Large intestine (tissue), 3 donors: ENCODE measurements around the gene RFX1. TPM values are rescaled to one million over a fixed set of nuclear protein-coding genes. Genes with fewer than 3 reads are reported as not detected.
A peak's percentile ranks its signal among the peaks of the same experiment; 100 is the strongest.
"Not testable (repeated sequence)": the region's sequence is repeated elsewhere in the genome, so short reads cannot be mapped to it uniquely, and the experiment has no call there.

Experiments
- DNase-seq, 2 donors: peaks; one replicate each; pipeline versions ENCODE4 v3.0.0 to v3.0.0-alpha.2; 2013
- H3K27ac ChIP-seq: one replicate; pipeline ENCODE4 v1.5.1; 2013; ENCODE audit warnings: low read length
- H3K27me3 ChIP-seq: 2 replicates; pipeline ENCODE4 v1.6.1; 2013; ENCODE audit warnings: low read length; ENCODE audit not compliant: control insufficient read depth, insufficient read depth
- H3K36me3 ChIP-seq: 2 replicates; pipeline ENCODE4 v1.6.1; 2013; ENCODE audit warnings: low read length; ENCODE audit not compliant: control insufficient read depth, insufficient read depth
- H3K4me1 ChIP-seq: one replicate; pipeline ENCODE4 v1.6.1; 2013; ENCODE audit warnings: low read length; ENCODE audit not compliant: control insufficient read depth, insufficient read depth
- H3K4me3 ChIP-seq: one replicate; pipeline ENCODE4 v1.5.1; 2013; ENCODE audit warnings: low read length
- H3K9me3 ChIP-seq: one replicate; pipeline ENCODE4 v1.6.1; 2013; ENCODE audit warnings: mild to moderate bottlenecking, low read depth, low read length, moderate library complexity; ENCODE audit not compliant: control insufficient read depth
- WGBS: methylation state at CpG from one replicate; pipeline ENCODE4 v1.1.5; 2013; ENCODE audit warnings: low lambda C conversion rate; ENCODE audit not compliant: insufficient coverage; 5-methylcytosine and 5-hydroxymethylcytosine counted together
- polyA plus RNA-seq: library from polyadenylated mRNA; unstranded; fragments of 120-200 nt; gene quantifications from one replicate; pipeline ENCODE4 v1.2.1, GENCODE V29; 2013

RFX1 gene
- polyA plus RNA-seq, 1 donor = 17.1 TPM

DNA sequence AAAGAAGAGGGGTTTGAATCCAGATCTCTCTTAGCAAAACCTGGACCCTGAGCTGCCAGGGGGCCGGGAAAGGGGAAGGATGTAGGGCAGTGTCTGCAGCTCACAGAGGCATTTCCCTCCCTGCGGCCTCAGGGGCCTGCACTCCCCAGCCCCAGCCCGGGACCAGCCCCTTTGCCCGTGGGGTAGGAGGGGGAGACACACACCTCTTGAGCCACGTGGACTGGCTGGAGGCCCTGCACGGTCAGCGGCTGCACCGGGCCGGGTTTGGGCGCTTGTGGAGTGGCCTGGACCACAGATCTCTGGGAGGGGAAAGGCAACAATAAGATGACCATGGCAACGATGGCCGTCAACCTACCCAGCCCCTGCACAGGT lies 26.9 kb downstream of the RFX1 start:
- peak in 1 of 2 donors; percentile 78 for DNase-seq
- peaks cover 40% of the 10 kb centered on the region for H3K36me3 ChIP-seq
- peaks cover 36% of the 10 kb centered on the region for H3K4me1 ChIP-seq
- peak overlapping the region; percentile 56 for H3K4me3 ChIP-seq
- no CpG with 5 or more reads among the region's 12 CpGs for WGBS
- peak overlapping the region; percentile 78 for H3K27ac ChIP-seq
- no peaks in the 10 kb centered on the region for H3K27me3 ChIP-seq
- H3K9me3 ChIP-seq = no peaks in the 10 kb centered on the region

GRCh38 chr19:13978351-13979243 lies 27.5 kb downstream of the RFX1 start:
- WGBS = no CpG with 5 or more reads among the region's 74 CpGs
- peak overlapping the region; percentile 78 for H3K27ac ChIP-seq
- H3K4me3 ChIP-seq = peak overlapping the region; percentile 56
- DNase-seq = peak; percentile 93 to 96
- H3K4me1 ChIP-seq = peaks cover 32% of the 10 kb centered on the region
- H3K27me3 ChIP-seq = no peaks in the 10 kb centered on the region
- peaks cover 40% of the 10 kb centered on the region for H3K36me3 ChIP-seq
- no peaks in the 10 kb centered on the region for H3K9me3 ChIP-seq

GRCh38 chr19:13977803-13978202 lies 28.3 kb downstream of the RFX1 start:
- WGBS = no CpG with 5 or more reads among the region's 12 CpGs
- no peaks in the 10 kb centered on the region for H3K9me3 ChIP-seq
- H3K4me3 ChIP-seq = peak overlapping the region; percentile 56
- H3K27ac ChIP-seq = peak overlapping the region; percentile 78
- peaks cover 24% of the 10 kb centered on the region for H3K4me1 ChIP-seq
- H3K27me3 ChIP-seq = no peaks in the 10 kb centered on the region
- peaks cover 44% of the 10 kb centered on the region for H3K36me3 ChIP-seq
- no peak for DNase-seq

DNA sequence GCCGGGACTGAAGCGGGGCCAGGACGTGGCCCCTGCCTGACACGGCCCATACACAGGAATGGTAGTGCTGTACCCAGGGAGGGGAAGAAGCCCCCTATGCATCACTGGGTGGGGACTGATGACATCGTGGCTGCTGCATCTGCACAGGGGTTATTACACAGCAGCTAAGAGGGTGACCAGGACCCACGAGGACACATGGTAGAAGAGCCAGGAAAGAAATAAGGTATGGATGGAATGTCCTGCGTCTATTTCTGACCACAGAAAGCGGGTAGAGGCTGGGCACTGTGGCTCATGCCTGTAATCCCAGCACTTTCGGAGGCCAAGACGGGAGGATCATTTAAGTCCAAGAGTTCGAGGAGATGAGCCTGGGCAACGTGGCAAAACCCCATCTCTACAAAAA lies 29.7 kb downstream of the RFX1 start:
- Histone ChIP-seq H3K27me3 (no peaks in the 10 kb centered on the region), H3K9me3 (no peaks in the 10 kb centered on the region), H3K4me1 (peaks cover 23% of the 10 kb centered on the region), H3K4me3 (no peak overlapping the region), H3K27ac (no peak overlapping the region), H3K36me3 (peaks cover 42% of the 10 kb centered on the region)
- 60% methylated on average over 1 of the region's 12 CpGs for WGBS
- no peak for DNase-seq

DNA sequence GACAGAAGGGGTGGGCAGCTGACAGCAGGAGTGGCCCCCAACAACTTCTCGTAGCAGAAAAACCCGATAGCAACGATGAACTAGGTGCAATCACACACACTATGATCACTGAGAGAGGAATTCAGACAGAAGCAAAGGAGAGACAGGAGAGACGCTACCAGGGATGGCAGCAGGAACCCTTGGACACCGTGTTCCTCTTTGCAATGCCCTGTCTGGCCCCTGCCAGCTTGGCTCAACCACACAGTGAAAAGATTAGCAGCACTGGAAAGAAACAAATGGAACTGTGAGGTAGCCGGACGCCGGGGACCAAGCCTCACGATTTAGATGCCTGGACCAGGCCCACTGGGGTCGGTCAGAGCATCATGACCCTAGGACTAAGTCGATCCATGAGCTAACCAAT lies 30.2 kb downstream of the RFX1 start:
- Histone ChIP-seq H3K27me3 (no peaks in the 10 kb centered on the region), H3K36me3 (peaks cover 44% of the 10 kb centered on the region), H3K9me3 (no peaks in the 10 kb centered on the region), H3K4me3 (no peak overlapping the region), H3K27ac (no peak overlapping the region), H3K4me1 (peaks cover 23% of the 10 kb centered on the region)
- no peak for DNase-seq
- no CpG with 5 or more reads among the region's 11 CpGs for WGBS

DNA sequence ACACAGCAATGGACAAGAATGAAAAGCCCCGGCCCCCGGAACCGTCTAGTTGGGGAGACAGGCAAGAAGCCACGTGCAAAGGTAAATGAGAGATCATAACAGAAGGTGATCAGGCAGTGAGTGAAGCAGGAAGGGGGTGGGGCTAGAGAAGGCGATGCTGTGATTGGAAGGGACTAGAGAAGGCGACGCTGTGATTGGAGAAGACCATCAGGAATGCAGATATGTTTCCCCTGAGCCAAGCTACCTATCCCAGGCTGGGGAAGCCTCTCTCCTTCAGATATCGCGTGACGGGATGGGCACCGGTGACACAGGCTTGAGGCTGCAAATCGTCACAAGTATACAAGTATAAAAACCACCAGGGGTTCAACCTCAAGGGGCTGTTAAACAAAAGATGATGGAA lies 32.0 kb downstream of the RFX1 start:
- Histone ChIP-seq H3K4me1 (peaks cover 11% of the 10 kb centered on the region), H3K36me3 (peaks cover 50% of the 10 kb centered on the region), H3K27ac (peak overlapping the region; percentile 92), H3K9me3 (no peaks in the 10 kb centered on the region), H3K27me3 (no peaks in the 10 kb centered on the region), H3K4me3 (peak overlapping the region; percentile 21)
- WGBS = 33% methylated on average over 3 of the region's 12 CpGs
- peak; percentile 93 to 96 for DNase-seq

DNA sequence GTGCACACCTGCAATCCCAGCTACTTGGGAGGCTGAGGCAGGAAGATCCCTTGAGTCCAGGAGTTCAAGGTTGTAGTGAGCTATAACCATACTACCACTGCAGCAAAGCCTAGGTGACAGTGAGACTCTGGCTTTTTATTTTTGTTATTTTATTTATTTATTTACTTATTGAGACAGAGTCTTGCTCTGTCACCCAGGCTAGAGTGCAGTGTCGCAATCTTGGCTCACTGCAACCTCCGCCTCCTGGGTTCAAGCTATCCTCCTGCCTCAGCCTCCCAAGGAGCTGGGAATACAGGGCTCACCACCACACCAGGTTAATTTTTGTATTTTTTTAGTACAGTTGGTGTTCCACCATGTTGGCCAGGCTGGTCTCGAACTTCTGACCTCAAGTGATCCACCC lies 32.6 kb downstream of the RFX1 start:
- WGBS = 100% methylated on average over 1 of the region's 3 CpGs
- peaks cover 56% of the 10 kb centered on the region for H3K36me3 ChIP-seq
- H3K27me3 ChIP-seq, DNase-seq, H3K4me3 ChIP-seq, H3K9me3 ChIP-seq: not testable (repeated sequence)
- peaks cover 11% of the 10 kb centered on the region for H3K4me1 ChIP-seq
- H3K27ac ChIP-seq = peak overlapping the region; percentile 43

DNA sequence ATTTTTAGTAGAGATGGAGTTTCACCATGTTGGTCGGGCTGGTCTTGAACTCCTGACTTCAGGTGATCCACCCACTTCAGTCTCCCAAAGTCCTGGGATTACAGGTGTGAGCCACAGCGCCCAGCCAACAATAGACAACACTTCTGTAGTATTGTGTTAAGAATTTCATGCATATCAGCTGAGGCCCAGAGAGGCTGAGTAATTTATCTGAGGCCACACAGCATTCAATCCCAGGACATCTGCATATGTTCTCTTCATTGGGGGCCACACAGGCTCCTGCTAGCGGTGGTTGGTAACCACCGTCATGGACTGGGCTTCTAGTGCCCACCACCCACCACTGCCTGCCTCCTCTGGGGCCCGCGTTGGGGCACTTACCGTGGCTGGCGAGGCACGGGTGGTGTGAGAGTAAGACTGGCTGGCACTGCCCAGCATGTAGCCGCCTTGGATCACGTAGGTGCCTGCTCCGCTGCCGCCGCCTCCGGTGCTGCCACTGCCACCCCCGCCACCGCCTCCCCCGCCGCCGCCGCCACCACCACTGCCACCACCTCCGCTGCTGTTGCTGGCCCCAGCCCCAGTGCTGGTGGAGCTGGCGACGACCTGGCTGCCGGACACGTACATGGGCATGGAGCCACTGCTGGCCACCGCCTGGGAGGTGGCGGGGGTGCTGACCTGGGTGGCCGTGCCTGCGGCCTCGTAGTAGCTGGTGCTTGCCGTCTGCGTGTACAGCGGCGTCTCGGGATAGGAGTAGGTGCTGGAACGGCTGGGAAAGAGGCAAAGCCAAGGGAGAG lies 33.6 kb downstream of the RFX1 start:
- H3K36me3 ChIP-seq = peaks cover 65% of the 10 kb centered on the region
- no CpG with 5 or more reads among the region's 37 CpGs for WGBS

DNA sequence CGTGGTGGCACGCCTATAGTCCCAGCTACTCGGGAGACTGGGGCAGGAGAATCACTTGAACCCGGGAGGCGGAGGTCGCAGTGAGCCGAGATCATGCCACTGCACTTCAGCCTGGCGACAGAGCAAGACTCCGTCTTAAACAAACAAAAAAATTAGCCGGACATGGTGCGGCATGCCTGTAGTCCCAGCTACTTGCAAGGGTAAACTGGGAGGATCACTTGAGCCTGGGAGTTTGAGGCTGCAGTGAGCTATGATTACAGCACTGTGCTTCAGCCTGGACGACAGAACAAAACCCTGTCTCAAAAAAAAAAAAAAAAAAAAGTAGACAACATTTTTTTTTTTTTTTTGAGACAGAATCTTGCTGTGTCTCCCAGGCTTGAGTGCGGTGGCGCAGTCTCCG lies 34.3 kb downstream of the RFX1 start:
- H3K27me3 ChIP-seq, H3K27ac ChIP-seq, H3K4me1 ChIP-seq, H3K4me3 ChIP-seq, H3K9me3 ChIP-seq, DNase-seq: not testable (repeated sequence)
- WGBS = no CpG with 5 or more reads among the region's 15 CpGs
- H3K36me3 ChIP-seq = peaks cover 71% of the 10 kb centered on the region

More for the DNA sequence above, 33.6 kb downstream of the RFX1 start:
- Histone ChIP-seq H3K27ac (no peak overlapping the region), H3K9me3 (no peaks in the 10 kb centered on the region), H3K4me1 (peaks cover 5% of the 10 kb centered on the region), H3K4me3 (no peak overlapping the region), H3K27me3 (no peaks in the 10 kb centered on the region)
- no peak for DNase-seq

DNA sequence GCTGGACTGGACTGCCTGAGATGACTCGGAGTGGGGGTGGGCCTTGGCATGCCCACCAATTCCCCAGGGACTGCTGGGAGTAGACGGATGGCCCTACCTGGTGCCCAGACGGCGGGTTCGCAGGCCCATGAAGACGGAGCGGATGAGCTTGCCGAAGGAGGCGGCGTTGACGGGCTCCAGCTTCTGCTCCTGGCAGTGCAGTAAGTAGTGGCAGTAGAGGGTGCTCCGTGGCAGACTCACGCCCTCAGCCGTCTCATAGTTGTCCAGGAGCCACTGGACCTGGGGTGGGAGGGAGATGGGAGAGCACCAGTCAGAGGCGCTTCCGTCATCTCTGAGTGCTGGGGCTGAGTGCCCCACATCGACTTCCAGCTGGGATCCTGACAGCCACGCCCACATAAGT lies 36.2 kb downstream of the RFX1 start:
- H3K36me3 ChIP-seq = peaks cover 74% of the 10 kb centered on the region
- H3K4me1 ChIP-seq = peaks cover 2% of the 10 kb centered on the region
- H3K27me3 ChIP-seq = no peaks in the 10 kb centered on the region
- H3K9me3 ChIP-seq = no peaks in the 10 kb centered on the region
- no peak for DNase-seq
- no peak overlapping the region for H3K4me3 ChIP-seq
- no CpG with 5 or more reads among the region's 18 CpGs for whole genome bisulfite sequencing
- H3K27ac ChIP-seq = no peak overlapping the region
